Measurements from ENCODE around the gene SPAG17.

SPAG17 gene

GRCh38 chr1:117930484-117930883, 254.5 kb downstream of the SPAG17 start:
- Histone ChIP-seq H3F3A (ENCODE audit: control insufficient read depth, insufficient read depth) (no peaks in the 10 kb centered on the region; the same call in 1 of the 2 replicates), H3K79me2 (ENCODE audit: control insufficient read depth, low read length) (peaks cover 84% of the 10 kb centered on the region), H3K36me3 (ENCODE audit: control insufficient read depth, low read length) (peaks cover 36% of the 10 kb centered on the region), H3K4me2 (ENCODE audit: low read length) (peak overlapping the region; percentile 66), H3K27me3 (ENCODE audit: control insufficient read depth, low read length) (no peaks in the 10 kb centered on the region), H3K4me1 (ENCODE audit: control insufficient read depth, low read length) (peaks cover 23% of the 10 kb centered on the region), H3K4me3 (ENCODE audit: low read length) (peak overlapping the region; percentile 93), H3K9me3 (ENCODE audit: control insufficient read depth, insufficient read depth, low read length) (no peaks in the 10 kb centered on the region), H3K27ac (ENCODE audit: low read depth, low read length) (peak overlapping the region; percentile 48), H3K9me2 (replicated peaks; ENCODE audit: control insufficient read depth, low read length) (no peaks in the 10 kb centered on the region), H4K20me1 (ENCODE audit: control insufficient read depth, insufficient read depth, low read depth, low read length) (0 out of 2 replicates have a peak, but pooled peaks cover 5% of the 10 kb centered on the region)
- TF ChIP-seq CTCF (IDR thresholded peaks at IDR 0.05; ENCODE audit: low read depth, low read length, poor library complexity, severe bottlenecking) (no peak), EZH2phosphoT487 (IDR thresholded peaks at IDR 0.05; ENCODE audit: borderline replicate concordance, low read length) (no peak)

DNA sequence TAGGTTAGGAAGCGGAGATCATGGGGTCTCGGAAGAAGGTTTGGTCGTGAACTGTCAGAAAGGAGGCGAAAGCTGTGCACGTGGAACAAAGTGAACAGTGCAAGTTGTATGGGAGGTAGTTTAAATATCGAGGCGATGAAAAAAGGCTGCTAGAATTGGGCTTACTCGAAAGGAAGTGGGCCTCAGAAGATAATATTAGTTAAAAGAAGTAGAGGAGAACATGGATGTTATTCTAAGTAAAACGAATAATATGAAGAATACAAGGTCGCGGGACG, 254.9 kb downstream of the SPAG17 start:
- Histone ChIP-seq H3K4me3 (ENCODE audit: low read length) (peak overlapping the region; percentile 93), H3K79me2 (ENCODE audit: control insufficient read depth, low read length) (peaks cover 87% of the 10 kb centered on the region), H3K27ac (ENCODE audit: low read depth, low read length) (peak overlapping the region; percentile 48)

GRCh38 chr1:117929343-117930172, 255.5 kb downstream of the SPAG17 start, which contains the start of the genes GDAP2 and WDR3:
GDAP2 (minus strand) TSS chr1:117929621; CDS start chr1:117920357, 9,264 bp downstream.
WDR3 (plus strand) TSS chr1:117929739; CDS start chr1:117933320, 3,581 bp downstream.
- TF ChIP-seq CTCF (IDR thresholded peaks at IDR 0.05; ENCODE audit: low read depth, low read length, poor library complexity, severe bottlenecking): no peak
- no peak for TF ChIP-seq EZH2phosphoT487 (IDR thresholded peaks at IDR 0.05; ENCODE audit: borderline replicate concordance, low read length)
- H3K4me3 ChIP-seq (ENCODE audit: low read length): peak within 1 kb of the TSS; percentile 93
- H3K27ac ChIP-seq (ENCODE audit: low read depth, low read length): peak within 1 kb of the TSS; percentile 48
- H3K9me2 ChIP-seq (replicated peaks; ENCODE audit: control insufficient read depth, low read length): no peaks in the 10 kb centered on the region
- H3K27me3 ChIP-seq (ENCODE audit: control insufficient read depth, low read length): no peaks in the 10 kb centered on the region
- H3K4me1 ChIP-seq (ENCODE audit: control insufficient read depth, low read length): peaks cover 23% of the 10 kb centered on the region
- peaks cover 27% of the 10 kb centered on the region for H3K36me3 ChIP-seq (ENCODE audit: control insufficient read depth, low read length)
- 0 out of 2 replicates have a peak, but pooled peaks cover 5% of the 10 kb centered on the region for H4K20me1 ChIP-seq (ENCODE audit: control insufficient read depth, insufficient read depth, low read depth, low read length)
- peaks cover 85% of the 10 kb centered on the region for H3K79me2 ChIP-seq (ENCODE audit: control insufficient read depth, low read length)
- H3K9me3 ChIP-seq (ENCODE audit: control insufficient read depth, insufficient read depth, low read length): no peaks in the 10 kb centered on the region
- H3K4me2 ChIP-seq (ENCODE audit: low read length): peak within 1 kb of the TSS; percentile 87
- H3F3A ChIP-seq (ENCODE audit: control insufficient read depth, insufficient read depth): no peaks in the 10 kb centered on the region; the same call in 1 of the 2 replicates

More for the DNA sequence above, 254.9 kb downstream of the SPAG17 start:
- Histone ChIP-seq H3K36me3 (ENCODE audit: control insufficient read depth, low read length) (peaks cover 32% of the 10 kb centered on the region), H4K20me1 (ENCODE audit: control insufficient read depth, insufficient read depth, low read depth, low read length) (0 out of 2 replicates have a peak, but pooled peaks cover 5% of the 10 kb centered on the region), H3K27me3 (ENCODE audit: control insufficient read depth, low read length) (no peaks in the 10 kb centered on the region), H3K4me2 (ENCODE audit: low read length) (peak overlapping the region; percentile 66), H3F3A (ENCODE audit: control insufficient read depth, insufficient read depth) (no peaks in the 10 kb centered on the region; the same call in 1 of the 2 replicates), H3K9me3 (ENCODE audit: control insufficient read depth, insufficient read depth, low read length) (no peaks in the 10 kb centered on the region), H3K9me2 (replicated peaks; ENCODE audit: control insufficient read depth, low read length) (no peaks in the 10 kb centered on the region), H3K4me1 (ENCODE audit: control insufficient read depth, low read length) (peaks cover 23% of the 10 kb centered on the region)
- TF ChIP-seq CTCF (IDR thresholded peaks at IDR 0.05; ENCODE audit: low read depth, low read length, poor library complexity, severe bottlenecking) (no peak), EZH2phosphoT487 (IDR thresholded peaks at IDR 0.05; ENCODE audit: borderline replicate concordance, low read length) (no peak)

All from DOHH2 (cell line).